ENCODE data around the gene ZBTB16. TPM values are rescaled to one million over a fixed set of nuclear protein-coding genes. Genes with fewer than 3 reads are reported as not detected.

Gene ZBTB16
- total and polyA plus RNA-seq, 2 of the 4 experiments (the other 2 are of a cell fraction) = not detected

DNA sequence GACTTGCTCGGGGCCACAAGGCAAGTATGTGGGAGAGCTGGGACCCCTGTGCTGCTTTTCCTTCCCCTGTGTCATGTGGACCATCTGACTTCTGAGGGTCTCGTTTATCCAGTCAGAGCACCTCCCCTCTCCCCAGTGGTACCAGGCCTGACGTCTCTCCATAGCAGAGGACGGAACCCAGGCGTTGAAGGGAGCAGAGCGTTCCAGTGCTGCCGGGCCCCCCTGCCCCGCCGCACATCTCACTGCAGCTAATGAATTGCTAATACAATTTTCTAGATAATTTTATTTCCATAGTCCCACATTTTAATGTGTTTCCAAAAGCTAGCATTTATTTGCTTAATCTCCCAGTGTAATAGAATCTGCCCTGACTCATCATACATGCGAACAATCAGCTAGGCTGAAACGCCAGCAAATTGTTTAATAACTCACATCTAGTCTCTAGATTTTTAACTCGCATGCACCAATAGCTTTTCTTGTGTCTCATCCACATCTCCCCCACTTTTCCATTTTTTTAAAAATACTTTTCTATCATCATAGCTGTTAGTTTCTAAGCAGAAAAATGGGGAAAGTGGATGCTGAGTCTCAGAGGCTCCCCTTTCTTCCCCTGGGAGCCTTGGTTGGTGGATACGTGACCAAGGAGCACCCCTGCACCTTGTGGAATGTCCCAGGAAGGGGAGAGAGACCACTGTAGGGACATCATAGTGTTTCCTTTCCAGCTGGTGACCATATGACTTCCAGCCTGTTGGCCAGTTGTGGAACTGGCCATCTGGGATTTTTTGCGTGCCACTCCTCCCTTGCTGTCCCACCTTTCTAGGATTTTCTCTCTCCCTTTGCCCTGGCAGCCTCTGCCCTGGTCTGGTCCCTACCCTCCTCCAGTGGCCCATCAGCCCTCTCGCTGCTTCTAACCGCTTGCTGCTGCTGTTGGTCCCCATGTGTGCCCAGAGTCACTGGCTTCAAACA lies 178.1 kb downstream of the ZBTB16 start:
- in situ Hi-C loops (cut with MboI; ENCODE audit: low sequenced_read_pairs) = no loop called here
- no peak overlapping the region for H3K4me2 ChIP-seq (ENCODE audit: low read depth, low read length)
- dilution Hi-C loops (cut with HindIII; ENCODE audit: low sequenced_read_pairs, unreplicated experiment) = no loop called here
- WGBS, 2 experiments (ENCODE audit: extremely low coverage in 2 of 2, insufficient read length in 1 of 2) = 65% methylated on average over 8 of the region's 16 CpGs; no CpG with 5 or more reads in 1 of the 2 experiments
- H3K9ac ChIP-seq (ENCODE audit: low read depth, low read length) = no peak overlapping the region
- CTCF ChIA-PET = no interaction called here
- H3K9me1 ChIP-seq (ENCODE audit: insufficient read depth, low read length) = no peaks in the 10 kb centered on the region
- BruUV-seq (replicated peaks) = no TSS peak
- intact Hi-C loops (cut with micrococcal nuclease) = no loop called here
- H3K79me1 ChIP-seq (ENCODE audit: low read depth in 1 of 2, low read length in 2 of 2) = no peaks in the 10 kb centered on the region
- no peak overlapping the region for H3K14ac ChIP-seq (replicated peaks; ENCODE audit: low read depth, low read length)
- POLR2A ChIA-PET (ENCODE audit: unreplicated experiment) = no interaction called here
- H3K4ac ChIP-seq (ENCODE audit: low read depth, low read length) = no peak overlapping the region
- no peaks in the 10 kb centered on the region for H4K20me1 ChIP-seq (ENCODE audit: insufficient read depth, low read length)
- no peak overlapping the region for H4K8ac ChIP-seq (ENCODE audit: low read depth in 2 of 2, low read length in 2 of 2)
- H2BK20ac ChIP-seq (ENCODE audit: low read depth, low read length) = no peak overlapping the region
- no peak overlapping the region for H3K27ac ChIP-seq (ENCODE audit: insufficient read depth, low read length)
- no peaks in the 10 kb centered on the region for H3K9me3 ChIP-seq (ENCODE audit: control insufficient read depth, insufficient read depth, low read length)
- H2BK5ac ChIP-seq (ENCODE audit: low read depth, low read length, poor library complexity, severe bottlenecking) = no peak overlapping the region
- H2AK5ac ChIP-seq (ENCODE audit: low read depth, low read length) = no peak overlapping the region
- H2BK15ac ChIP-seq (ENCODE audit: low read depth, low read length) = no peak overlapping the region
- ATAC-seq (ENCODE audit: low read depth) = 0 out of 2 replicates have a peak, but pooled peaks have one; percentile 29
- H2BK120ac ChIP-seq (ENCODE audit: low read depth, low read length) = no peak overlapping the region
- no peak overlapping the region for H3K23ac ChIP-seq (ENCODE audit: low read depth, low read length)
- H4K91ac ChIP-seq (ENCODE audit: insufficient read depth, low read depth, low read length) = no peak overlapping the region
- peaks cover 24% of the 10 kb centered on the region for H3K27me3 ChIP-seq (ENCODE audit: control insufficient read depth, insufficient read depth, low read length)
- peak; percentile 2 for DNase-seq
- no peak overlapping the region for H4K5ac ChIP-seq (ENCODE audit: low read depth, low read length)
- H3K18ac ChIP-seq (ENCODE audit: low read depth, low read length) = no peak overlapping the region
- no peak overlapping the region for H3K4me3 ChIP-seq (ENCODE audit: insufficient read depth, low read depth, low read length)
- H2AFZ ChIP-seq (replicated peaks; ENCODE audit: low read length, poor library complexity) = no peak overlapping the region
- no peaks in the 10 kb centered on the region; the same call in 1 of the 2 replicates for H3K4me1 ChIP-seq (ENCODE audit: control insufficient read depth, insufficient read depth, low read length)
- no peaks in the 10 kb centered on the region for H3K36me3 ChIP-seq (ENCODE audit: control insufficient read depth, insufficient read depth, low read length)
- H2AK9ac ChIP-seq (replicated peaks; ENCODE audit: low read depth, low read length, poor library complexity) = no peak overlapping the region
- no peak for TF ChIP-seq POLR2A (IDR thresholded peaks at IDR 0.05; ENCODE audit: low read depth, low read length)
- TF ChIP-seq MXI1 (IDR thresholded peaks at IDR 0.05; ENCODE audit: borderline replicate concordance, low read depth, low read length) = no peak
- TF ChIP-seq RFX5 (IDR thresholded peaks at IDR 0.05; ENCODE audit: low read depth, low read length) = no peak
- TF ChIP-seq RAD21 (IDR thresholded peaks at IDR 0.05; ENCODE audit: low read length) = no peak
- no peak for TF ChIP-seq RCOR1 (IDR thresholded peaks at IDR 0.05; ENCODE audit: insufficient replicate concordance, low read length)
- TF ChIP-seq ELK1 (IDR thresholded peaks at IDR 0.05; ENCODE audit: borderline replicate concordance, low read depth, low read length) = no peak
- TF ChIP-seq MAFK (IDR thresholded peaks at IDR 0.05; ENCODE audit: low read depth, low read length) = no peak
- no peak for TF ChIP-seq CHD1 (IDR thresholded peaks at IDR 0.05; ENCODE audit: low read depth, low read length)
- TF ChIP-seq MAZ (IDR thresholded peaks at IDR 0.05; ENCODE audit: borderline replicate concordance, low read depth, low read length) = no peak
- no peak overlapping the region for H3K56ac ChIP-seq (ENCODE audit: extremely low read depth, insufficient read depth, low read length)

Measured in IMR-90 (cell line).